ENCODE results near the gene ZNF317. TPM values are rescaled to one million over a fixed set of nuclear protein-coding genes. Genes with fewer than 3 reads are reported as not detected.

The ZNF317 gene
- total RNA-seq, 1 donor from 2014 or later: 24.8 TPM

GRCh38 chr19:9144920-9145319, 4.7 kb downstream of the ZNF317 start:
- Mint-ChIP-seq H3K27me3 (ENCODE audit: unreplicated experiment) (no peaks in the 10 kb centered on the region), H3K27ac (ENCODE audit: unreplicated experiment) (no peak overlapping the region), H3K4me1 (ENCODE audit: unreplicated experiment) (peaks cover 19% of the 10 kb centered on the region), H3K9me3 (ENCODE audit: unreplicated experiment) (peaks cover 32% of the 10 kb centered on the region), H3K36me3 (ENCODE audit: unreplicated experiment) (peaks cover 54% of the 10 kb centered on the region), H3K4me3 (ENCODE audit: unreplicated experiment) (no peak overlapping the region)
- no peak for TF ChIP-seq CTCF (IDR thresholded peaks at IDR 0.05)
- DNase-seq (ENCODE audit: extremely low spot score, unreplicated experiment): no peak

GRCh38 chr19:9146882-9147281, 6.7 kb downstream of the ZNF317 start:
- TF ChIP-seq CTCF (IDR thresholded peaks at IDR 0.05): no peak
- no peak for DNase-seq (ENCODE audit: extremely low spot score, unreplicated experiment)
- Mint-ChIP-seq H3K27me3 (ENCODE audit: unreplicated experiment) (no peaks in the 10 kb centered on the region), H3K4me1 (ENCODE audit: unreplicated experiment) (peaks cover 8% of the 10 kb centered on the region), H3K4me3 (ENCODE audit: unreplicated experiment) (no peak overlapping the region), H3K27ac (ENCODE audit: unreplicated experiment) (no peak overlapping the region), H3K36me3 (ENCODE audit: unreplicated experiment) (peaks cover 71% of the 10 kb centered on the region), H3K9me3 (ENCODE audit: unreplicated experiment) (peaks cover 48% of the 10 kb centered on the region)

GRCh38 chr19:9148697-9149096, 8.5 kb downstream of the ZNF317 start:
- DNase-seq (ENCODE audit: extremely low spot score, unreplicated experiment): no peak
- H3K27ac Mint-ChIP-seq (ENCODE audit: unreplicated experiment): no peak overlapping the region
- H3K9me3 Mint-ChIP-seq (ENCODE audit: unreplicated experiment): peaks cover 51% of the 10 kb centered on the region
- no peak for TF ChIP-seq CTCF (IDR thresholded peaks at IDR 0.05)
- H3K36me3 Mint-ChIP-seq (ENCODE audit: unreplicated experiment): peaks cover 75% of the 10 kb centered on the region
- no peaks in the 10 kb centered on the region for H3K27me3 Mint-ChIP-seq (ENCODE audit: unreplicated experiment)
- no peak overlapping the region for H3K4me3 Mint-ChIP-seq (ENCODE audit: unreplicated experiment)
- peaks cover 2% of the 10 kb centered on the region for H3K4me1 Mint-ChIP-seq (ENCODE audit: unreplicated experiment)

GRCh38 chr19:9149997-9150396, 9.8 kb downstream of the ZNF317 start:
- H3K27ac Mint-ChIP-seq (ENCODE audit: unreplicated experiment): no peak overlapping the region
- H3K9me3 Mint-ChIP-seq (ENCODE audit: unreplicated experiment): peaks cover 53% of the 10 kb centered on the region
- H3K4me3 Mint-ChIP-seq (ENCODE audit: unreplicated experiment): no peak overlapping the region
- no peak for TF ChIP-seq CTCF (IDR thresholded peaks at IDR 0.05)
- no peak for DNase-seq (ENCODE audit: extremely low spot score, unreplicated experiment)
- H3K36me3 Mint-ChIP-seq (ENCODE audit: unreplicated experiment): peaks cover 76% of the 10 kb centered on the region
- no peaks in the 10 kb centered on the region for H3K27me3 Mint-ChIP-seq (ENCODE audit: unreplicated experiment)
- H3K4me1 Mint-ChIP-seq (ENCODE audit: unreplicated experiment): no peaks in the 10 kb centered on the region

- DNase-seq (ENCODE audit: extremely low spot score, unreplicated experiment): no peak
- no peaks in the 10 kb centered on the region for H3K27me3 Mint-ChIP-seq (ENCODE audit: unreplicated experiment)
- H3K4me1 Mint-ChIP-seq (ENCODE audit: unreplicated experiment): no peaks in the 10 kb centered on the region
- TF ChIP-seq CTCF (IDR thresholded peaks at IDR 0.05): no peak
- H3K27ac Mint-ChIP-seq (ENCODE audit: unreplicated experiment): no peak overlapping the region
- H3K4me3 Mint-ChIP-seq (ENCODE audit: unreplicated experiment): no peak overlapping the region
- peaks cover 54% of the 10 kb centered on the region for H3K9me3 Mint-ChIP-seq (ENCODE audit: unreplicated experiment)
- H3K36me3 Mint-ChIP-seq (ENCODE audit: unreplicated experiment): peaks cover 76% of the 10 kb centered on the region
Measured at GRCh38 chr19:9150650-9151049, 10.5 kb downstream of the ZNF317 start.
